GOT3 (cell line): ENCODE data around the gene PARD3B.

ENCODE experiments used
- DNase-seq: peaks from one replicate; lab custom pipeline; 2025; ENCODE audit warnings: mixed read lengths; lab: John Stamatoyannopoulos, UW

Gene PARD3B

GRCh38 chr2:205013586-205013985, 468.3 kb downstream of the PARD3B start:
- no peak for DNase-seq

GRCh38 chr2:205014201-205014600, 468.9 kb downstream of the PARD3B start:
- DNase-seq = no peak

DNA sequence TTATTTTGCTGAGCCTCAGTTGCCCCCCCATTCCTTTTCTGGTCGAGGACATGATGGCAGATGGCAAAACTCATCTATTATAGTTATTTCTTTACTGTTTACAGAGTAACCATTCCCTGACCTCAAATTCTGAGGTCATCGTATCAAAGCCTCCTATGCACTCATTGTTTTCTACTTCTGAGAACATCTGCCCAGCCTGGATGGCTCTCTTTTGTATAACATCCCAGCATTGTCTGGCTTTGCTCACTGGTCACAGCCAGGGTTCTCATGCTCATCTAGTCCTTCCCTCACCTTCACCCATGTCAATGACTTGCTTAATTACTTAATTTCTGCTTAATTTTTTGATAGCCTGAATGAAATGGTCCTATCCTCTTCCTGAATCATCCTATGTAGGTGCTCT, 472.1 kb downstream of the PARD3B start:
- DNase-seq = no peak

- DNase-seq = no peak
Measured at GRCh38 chr2:205017912-205018311, 472.6 kb downstream of the PARD3B start.

GRCh38 chr2:205020673-205021072, 475.4 kb downstream of the PARD3B start:
- no peak for DNase-seq

- DNase-seq = no peak
Measured at GRCh38 chr2:205022841-205023240, 477.6 kb downstream of the PARD3B start.

- DNase-seq = peak; percentile 11
Measured at GRCh38 chr2:205024822-205025518, 479.7 kb downstream of the PARD3B start.

- no peak for DNase-seq
Measured at GRCh38 chr2:205025580-205026240, 480.4 kb downstream of the PARD3B start.

DNA sequence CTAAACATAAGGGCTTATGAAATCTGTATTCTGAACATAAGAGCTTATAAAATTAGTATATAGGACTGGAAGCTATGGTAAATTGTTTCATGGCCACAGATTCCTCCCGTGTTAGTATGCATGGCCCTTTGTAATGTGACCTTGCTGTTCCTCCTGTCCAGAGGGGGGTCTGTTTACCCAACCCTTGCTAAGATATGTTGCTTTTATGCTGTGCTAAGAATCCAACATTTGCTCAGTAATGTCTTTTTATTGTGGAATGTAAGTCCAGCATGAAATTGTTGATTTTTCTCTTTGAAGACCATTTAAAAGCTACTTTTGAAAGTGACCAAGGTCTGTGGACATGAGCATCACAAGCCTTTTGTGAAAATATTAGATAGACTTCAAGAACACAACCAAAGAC, 485.4 kb downstream of the PARD3B start:
- no peak for DNase-seq

GRCh38 chr2:205032093-205032551, 486.8 kb downstream of the PARD3B start:
- DNase-seq = no peak

GRCh38 chr2:205033431-205033830, 488.2 kb downstream of the PARD3B start:
- DNase-seq = no peak

GRCh38 chr2:205034034-205034433, 488.8 kb downstream of the PARD3B start:
- no peak for DNase-seq

GRCh38 chr2:205040323-205040722, 495.0 kb downstream of the PARD3B start:
- no peak for DNase-seq

DNA sequence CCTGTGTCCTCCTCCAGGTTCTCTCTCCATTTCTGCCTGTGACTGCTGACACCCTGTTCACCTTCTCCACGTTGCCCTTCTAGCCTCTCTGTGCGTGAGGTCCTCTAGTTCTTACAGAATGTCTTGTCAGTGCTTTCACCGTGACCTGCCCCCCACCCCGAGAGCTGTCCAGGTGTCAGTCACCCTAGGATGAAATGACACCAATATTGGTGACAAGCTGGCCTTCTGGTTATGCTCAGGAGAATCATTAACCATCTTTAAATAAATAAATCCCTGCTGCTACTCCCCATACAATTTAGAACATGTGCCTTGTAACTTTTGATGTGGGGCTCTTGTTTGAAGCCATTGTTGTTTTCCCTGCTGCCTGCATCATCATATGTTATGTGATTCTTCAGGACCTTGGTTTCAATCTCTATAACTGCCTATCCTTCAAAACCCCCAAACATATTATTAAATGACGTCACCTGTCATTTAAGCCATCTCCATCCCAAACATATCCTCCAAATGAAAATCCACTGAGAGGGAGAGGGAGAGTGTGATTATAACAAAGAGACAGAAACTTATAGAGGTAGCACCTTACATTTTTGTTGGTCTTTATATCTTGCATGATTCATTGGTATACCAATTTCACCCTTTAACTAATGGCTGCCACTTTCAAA, 496.3 kb downstream of the PARD3B start:
- no peak for DNase-seq

- DNase-seq = no peak
Measured at GRCh38 chr2:205043285-205043684, 498.0 kb downstream of the PARD3B start.

DNA sequence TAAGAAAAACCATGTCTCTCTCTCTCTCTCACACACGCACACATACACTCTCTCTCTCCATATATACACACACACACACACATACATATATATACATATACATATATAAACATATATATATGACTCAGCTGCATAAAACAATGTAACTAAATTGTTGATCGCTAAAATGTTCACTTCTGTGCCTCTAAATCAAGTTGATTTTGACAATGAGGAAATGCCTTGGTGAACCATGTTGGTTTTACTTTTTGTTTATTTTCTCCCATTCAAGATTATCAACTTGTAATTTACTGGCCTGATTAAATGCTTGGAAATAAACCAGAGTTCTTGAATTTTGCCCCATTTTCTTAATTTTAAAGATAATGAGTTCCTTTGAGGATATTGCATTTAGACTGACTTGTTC, 500.4 kb downstream of the PARD3B start:
- DNase-seq = no peak

DNA sequence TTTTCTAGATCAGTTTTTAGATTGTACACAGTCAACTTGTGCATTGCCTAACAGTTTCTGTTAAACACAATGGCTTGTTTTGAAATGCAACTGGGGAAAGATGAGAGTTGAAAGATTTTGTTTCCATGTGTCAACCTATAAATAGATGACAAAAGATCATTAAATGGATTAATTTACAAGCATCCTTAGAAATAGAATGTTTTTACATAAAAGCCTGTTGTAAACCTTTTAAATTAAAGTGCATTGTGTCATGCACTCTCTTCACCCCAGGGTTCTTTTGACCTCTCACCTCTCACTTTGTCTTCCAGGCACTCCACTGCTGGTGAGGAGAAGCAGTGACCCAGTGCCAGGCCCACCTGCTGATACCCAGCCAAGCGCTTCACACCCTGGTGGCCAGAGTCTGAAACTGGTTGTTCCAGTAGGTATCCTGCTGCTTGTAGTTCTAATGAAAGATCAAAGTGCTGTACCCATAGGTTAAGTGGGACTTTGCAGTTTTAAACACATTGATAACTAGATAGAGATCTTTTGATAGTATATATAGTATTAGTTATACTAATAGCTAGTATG, 502.1 kb downstream of the PARD3B start:
- DNase-seq = no peak

DNA sequence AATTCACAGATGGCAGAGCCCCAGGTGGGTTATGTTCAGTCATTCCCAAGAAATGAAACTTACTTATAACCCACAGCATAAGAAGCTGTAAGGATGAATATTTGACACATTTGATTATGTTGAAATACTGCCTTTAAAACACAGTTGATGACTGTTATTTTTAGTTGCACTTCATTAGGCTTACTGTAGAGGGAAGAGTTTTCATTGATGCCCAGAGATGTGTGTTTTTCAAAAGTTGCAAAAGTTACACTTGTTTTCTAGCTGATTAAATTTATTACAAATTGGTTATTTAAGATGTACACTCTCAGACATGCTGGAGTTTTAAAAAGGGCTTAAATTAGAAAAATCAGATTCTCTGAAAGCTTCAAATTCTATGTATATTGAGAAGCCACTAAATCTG, 506.1 kb downstream of the PARD3B start:
- DNase-seq = no peak

DNA sequence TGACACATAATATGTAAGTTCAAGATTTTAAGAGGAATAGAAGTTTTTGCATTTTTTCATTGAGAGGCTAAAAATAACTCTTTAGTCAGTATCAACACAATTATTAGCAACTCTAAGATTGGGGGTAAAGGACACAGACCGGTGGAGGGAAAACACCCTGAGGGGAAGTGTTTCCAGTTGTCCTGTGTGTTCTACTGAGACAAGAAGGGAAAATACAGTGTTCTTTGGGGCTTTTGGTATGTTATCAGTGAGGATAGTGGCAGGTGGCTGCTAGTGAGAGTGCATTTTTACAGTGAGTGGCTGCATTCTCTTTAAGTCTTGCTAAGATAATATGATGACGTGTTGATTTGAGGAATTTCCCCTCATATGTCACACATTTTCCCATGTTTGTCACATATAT, 507.5 kb downstream of the PARD3B start:
- no peak for DNase-seq

GRCh38 chr2:205053827-205054410, 508.6 kb downstream of the PARD3B start:
- DNase-seq = no peak

- no peak for DNase-seq
Measured at GRCh38 chr2:205054789-205055188, 509.5 kb downstream of the PARD3B start.

GRCh38 chr2:205055251-205055650, 510.0 kb downstream of the PARD3B start:
- no peak for DNase-seq
